Fibroblast of skin of back (primary cell): ENCODE measurements around the gene G6PC1. TPM values are rescaled to one million over a fixed set of nuclear protein-coding genes. Genes with fewer than 3 reads are reported as not detected.
"Not testable (repeated sequence)": the region's sequence is repeated elsewhere in the genome, so short reads cannot be mapped to it uniquely, and the experiment has no call there.

Source experiments
- DNase-seq: peaks from one replicate; pipeline ENCODE4 v3.0.0-alpha.2; 2013
- polyA plus RNA-seq, 2 experiments: library from polyadenylated mRNA; unstranded; fragments of 120-200 nt; gene quantifications; one replicate each; pipeline ENCODE4 v1.2.1, GENCODE V29; 2013; ENCODE audit not compliant: insufficient read length in 2 of 2

The G6PC1 gene
- not detected for polyA plus RNA-seq (2013, experiment 1 of 2; ENCODE audit: insufficient read length)
- polyA plus RNA-seq (2013, experiment 2 of 2; ENCODE audit: insufficient read length): not detected

DNA sequence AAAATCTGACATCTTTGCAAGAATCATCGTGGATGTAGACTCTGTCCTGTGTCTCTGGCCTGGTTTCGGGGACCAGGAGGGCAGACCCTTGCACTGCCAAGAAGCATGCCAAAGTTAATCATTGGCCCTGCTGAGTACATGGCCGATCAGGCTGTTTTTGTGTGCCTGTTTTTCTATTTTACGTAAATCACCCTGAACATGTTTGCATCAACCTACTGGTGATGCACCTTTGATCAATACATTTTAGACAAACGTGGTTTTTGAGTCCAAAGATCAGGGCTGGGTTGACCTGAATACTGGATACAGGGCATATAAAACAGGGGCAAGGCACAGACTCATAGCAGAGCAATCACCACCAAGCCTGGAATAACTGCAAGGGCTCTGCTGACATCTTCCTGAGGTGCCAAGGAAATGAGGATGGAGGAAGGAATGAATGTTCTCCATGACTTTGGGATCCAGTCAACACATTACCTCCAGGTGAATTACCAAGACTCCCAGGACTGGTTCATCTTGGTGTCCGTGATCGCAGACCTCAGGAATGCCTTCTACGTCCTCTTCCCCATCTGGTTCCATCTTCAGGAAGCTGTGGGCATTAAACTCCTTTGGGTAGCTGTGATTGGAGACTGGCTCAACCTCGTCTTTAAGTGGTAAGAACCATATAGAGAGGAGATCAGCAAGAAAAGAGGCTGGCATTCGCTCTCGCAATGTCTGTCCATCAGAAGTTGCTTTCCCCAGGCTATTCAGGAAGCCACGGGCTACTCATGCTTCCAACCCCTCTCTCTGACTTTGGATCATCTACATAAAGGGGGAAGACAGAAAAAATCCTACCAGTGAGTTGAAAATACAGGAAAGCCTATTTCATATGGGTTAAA lies at the start of gene G6PC1:
Gene G6PC1, plus strand, starts transcription at position 340 of the 872 bp plus-strand sequence. Its CDS starts 78 bp downstream, at position 418.
- DNase-seq: no peak

GRCh38 chr17:42850954-42851353 lies 49.6 kb upstream of the G6PC1 start, which contains the start of gene AOC3:
Gene AOC3 (plus strand): TSS chr17:42851199. CDS start chr17:42851344, 145 bp downstream.
- no peak for DNase-seq

DNA sequence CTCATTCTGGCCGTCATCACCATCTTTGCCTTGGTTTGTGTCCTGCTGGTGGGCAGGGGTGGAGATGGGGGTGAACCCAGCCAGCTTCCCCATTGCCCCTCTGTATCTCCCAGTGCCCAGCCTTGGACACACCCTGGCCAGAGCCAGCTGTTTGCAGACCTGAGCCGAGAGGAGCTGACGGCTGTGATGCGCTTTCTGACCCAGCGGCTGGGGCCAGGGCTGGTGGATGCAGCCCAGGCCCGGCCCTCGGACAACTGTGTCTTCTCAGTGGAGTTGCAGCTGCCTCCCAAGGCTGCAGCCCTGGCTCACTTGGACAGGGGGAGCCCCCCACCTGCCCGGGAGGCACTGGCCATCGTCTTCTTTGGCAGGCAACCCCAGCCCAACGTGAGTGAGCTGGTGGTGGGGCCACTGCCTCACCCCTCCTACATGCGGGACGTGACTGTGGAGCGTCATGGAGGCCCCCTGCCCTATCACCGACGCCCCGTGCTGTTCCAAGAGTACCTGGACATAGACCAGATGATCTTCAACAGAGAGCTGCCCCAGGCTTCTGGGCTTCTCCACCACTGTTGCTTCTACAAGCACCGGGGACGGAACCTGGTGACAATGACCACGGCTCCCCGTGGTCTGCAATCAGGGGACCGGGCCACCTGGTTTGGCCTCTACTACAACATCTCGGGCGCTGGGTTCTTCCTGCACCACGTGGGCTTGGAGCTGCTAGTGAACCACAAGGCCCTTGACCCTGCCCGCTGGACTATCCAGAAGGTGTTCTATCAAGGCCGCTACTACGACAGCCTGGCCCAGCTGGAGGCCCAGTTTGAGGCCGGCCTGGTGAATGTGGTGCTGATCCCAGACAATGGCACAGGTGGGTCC lies 49.0 kb upstream of the G6PC1 start:
- not testable (repeated sequence) for DNase-seq

DNA sequence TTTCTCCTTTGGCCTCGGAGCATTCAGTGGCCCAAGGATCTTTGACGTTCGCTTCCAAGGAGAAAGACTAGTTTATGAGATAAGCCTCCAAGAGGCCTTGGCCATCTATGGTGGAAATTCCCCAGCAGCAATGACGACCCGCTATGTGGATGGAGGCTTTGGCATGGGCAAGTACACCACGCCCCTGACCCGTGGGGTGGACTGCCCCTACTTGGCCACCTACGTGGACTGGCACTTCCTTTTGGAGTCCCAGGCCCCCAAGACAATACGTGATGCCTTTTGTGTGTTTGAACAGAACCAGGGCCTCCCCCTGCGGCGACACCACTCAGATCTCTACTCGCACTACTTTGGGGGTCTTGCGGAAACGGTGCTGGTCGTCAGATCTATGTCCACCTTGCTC lies 48.2 kb upstream of the G6PC1 start:
- DNase-seq: no peak

- no peak for DNase-seq
These were observed 47.6 kb upstream of the G6PC1 start for GRCh38 chr17:42853004-42853403.

DNA sequence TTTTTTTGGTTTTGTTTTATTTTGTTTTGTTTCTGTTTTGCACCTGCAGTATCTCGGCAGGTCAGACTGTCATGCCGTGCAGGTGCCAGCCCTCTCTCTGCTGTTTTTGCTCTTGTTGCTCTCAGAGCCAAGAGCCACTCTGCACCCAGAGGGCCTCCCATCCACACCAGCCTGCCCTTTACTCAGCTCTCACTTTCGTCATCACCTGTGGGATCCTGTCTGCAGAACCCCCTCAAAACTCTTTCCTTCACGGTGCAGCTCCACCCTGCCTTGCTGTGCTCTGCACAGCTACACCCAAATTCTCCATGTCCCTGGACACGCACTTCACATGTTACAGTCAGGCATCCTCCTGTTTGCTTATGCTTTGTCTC lies 47.0 kb upstream of the G6PC1 start:
- DNase-seq: no peak

- no peak for DNase-seq
These were observed 46.4 kb upstream of the G6PC1 start for GRCh38 chr17:42853968-42854790.

GRCh38 chr17:42855048-42855596 lies 45.5 kb upstream of the G6PC1 start:
- no peak for DNase-seq

DNA sequence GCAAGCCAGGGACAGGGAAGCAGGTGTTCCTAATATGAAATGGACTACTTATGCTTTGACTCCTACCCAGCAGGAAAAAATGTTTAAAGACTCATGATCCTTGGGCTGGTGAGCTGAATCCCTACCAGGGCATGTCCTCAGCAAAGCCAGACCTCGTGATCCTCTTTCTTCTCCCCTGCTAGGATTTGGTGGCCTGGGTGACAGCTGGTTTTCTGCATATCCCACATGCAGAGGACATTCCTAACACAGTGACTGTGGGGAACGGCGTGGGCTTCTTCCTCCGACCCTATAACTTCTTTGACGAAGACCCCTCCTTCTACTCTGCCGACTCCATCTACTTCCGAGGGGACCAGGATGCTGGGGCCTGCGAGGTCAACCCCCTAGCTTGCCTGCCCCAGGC lies 44.5 kb upstream of the G6PC1 start:
- DNase-seq: not testable (repeated sequence)

GRCh38 chr17:42856516-42856915 lies 44.1 kb upstream of the G6PC1 start:
- not testable (repeated sequence) for DNase-seq

GRCh38 chr17:42857389-42857788 lies 43.2 kb upstream of the G6PC1 start:
- DNase-seq: no peak

GRCh38 chr17:42865638-42866094 lies 34.9 kb upstream of the G6PC1 start:
- DNase-seq: no peak

GRCh38 chr17:42866216-42866615 lies 34.4 kb upstream of the G6PC1 start:
- no peak for DNase-seq

DNA sequence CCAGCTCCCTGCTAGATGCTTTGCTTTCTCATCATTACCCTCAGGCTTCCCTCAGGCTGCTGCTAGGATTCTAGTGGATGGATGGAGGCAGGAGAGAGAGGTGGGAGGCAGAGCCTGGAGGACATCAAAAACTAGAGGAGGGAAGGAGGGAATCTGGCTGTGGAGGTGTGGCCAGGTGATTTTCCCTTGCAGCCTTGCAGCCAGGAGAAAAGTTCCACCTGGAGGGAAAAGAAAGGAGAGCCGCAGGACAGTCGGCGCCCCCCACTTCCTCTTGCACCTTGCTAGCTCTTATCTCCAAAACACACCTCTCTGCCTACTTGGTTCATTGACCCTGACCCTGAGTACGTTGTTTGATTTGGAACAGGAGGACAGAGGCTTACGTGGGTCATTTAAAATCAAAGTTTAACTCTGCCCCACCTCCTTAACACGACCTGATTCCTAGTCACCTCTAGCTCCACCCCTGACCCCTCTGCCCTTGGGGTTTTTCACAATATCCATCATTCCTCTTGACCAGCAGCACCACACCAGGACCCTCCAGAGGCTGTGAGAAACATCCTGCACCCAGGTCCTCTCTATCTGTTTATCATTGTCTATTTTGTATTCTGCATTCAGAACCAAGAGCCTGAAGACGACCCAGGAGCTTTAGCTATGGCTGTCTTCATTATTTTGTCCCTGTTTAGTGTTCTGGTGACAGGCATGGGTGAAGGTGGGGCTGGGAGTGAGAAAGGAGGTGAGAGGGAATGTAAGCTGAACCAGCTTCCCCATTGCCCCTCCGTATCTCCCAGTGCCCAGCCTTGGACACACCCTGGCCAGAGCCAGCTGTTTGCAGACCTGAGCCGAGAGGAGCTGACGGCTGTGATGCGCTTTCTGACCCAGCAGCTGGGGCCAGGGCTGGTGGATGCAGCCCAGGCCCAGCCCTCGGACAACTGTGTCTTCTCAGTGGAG lies 33.7 kb upstream of the G6PC1 start:
- no peak for DNase-seq

- DNase-seq: not testable (repeated sequence)
These were observed 32.8 kb upstream of the G6PC1 start for GRCh38 chr17:42867694-42868261.

DNA sequence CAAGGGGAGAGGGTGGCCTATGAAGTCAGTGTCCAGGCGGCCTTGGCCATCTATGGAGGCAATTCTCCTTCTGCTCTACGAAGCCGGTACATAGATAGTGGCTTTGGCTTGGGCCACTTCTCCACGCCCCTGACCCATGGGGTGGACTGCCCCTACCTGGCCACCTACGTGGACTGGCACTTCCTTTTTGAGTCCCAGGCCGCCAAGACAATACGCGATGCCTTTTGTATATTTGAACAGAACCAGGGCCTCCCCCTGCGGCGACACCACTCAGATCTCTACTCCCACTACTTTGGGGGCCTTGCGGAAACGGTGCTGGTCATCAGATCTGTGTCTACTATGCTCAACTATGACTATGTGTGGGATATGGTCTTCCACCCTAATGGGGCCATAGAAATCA lies 32.3 kb upstream of the G6PC1 start:
- DNase-seq: no peak

GRCh38 chr17:42871647-42872046 lies 29.0 kb upstream of the G6PC1 start:
- no peak for DNase-seq

DNA sequence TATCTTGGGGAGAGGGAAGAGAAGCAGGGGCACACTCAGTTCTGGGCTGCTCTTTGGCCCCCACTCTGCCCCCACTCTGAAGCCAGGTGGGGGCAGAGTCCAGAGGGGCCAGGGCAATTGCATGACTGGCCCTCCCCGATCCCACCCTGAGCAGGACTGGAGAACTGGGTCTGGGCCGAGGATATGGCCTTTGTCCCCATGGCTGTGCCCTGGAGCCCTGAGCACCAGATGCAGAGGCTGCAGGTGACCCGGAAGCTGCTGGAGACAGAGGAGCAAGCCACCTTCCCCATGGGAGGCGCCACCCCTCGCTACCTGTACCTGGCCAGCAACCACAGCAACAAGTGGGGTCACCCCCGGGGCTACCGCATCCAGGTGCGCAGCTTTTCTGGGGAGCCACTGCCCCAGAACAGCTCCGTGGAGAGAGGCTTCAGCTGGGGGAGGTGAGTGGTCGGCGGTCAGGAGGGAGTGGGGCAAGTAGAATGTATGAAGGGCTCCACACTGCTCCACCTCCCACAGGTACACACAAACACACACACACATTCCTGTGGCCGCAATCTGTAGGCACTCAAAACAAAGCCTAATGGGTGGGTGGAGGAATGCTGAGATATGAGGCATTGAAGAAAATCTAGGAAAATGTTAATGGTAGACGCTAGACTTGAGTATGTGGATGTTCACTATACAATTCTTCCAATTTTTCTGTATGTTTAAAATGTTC lies 28.2 kb upstream of the G6PC1 start:
- DNase-seq: no peak

DNA sequence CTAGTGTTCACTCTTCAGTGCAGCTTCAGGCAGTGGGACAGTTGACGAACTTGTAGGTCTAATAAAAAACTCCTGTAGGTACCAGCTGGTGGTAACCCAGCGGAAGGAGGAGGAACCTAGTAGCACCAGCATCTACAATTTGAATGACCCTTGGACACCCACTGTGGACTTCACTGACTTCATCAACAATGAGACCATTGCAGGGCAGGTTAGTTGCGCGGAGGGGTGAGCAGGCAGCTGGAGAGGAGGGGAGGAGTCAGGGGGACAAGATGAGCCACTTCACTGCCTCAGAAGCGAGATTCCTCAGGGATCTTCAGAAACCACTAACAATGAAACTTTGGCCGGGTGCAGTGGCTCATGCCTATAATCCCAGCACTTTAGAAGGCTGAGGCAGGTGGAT lies 27.3 kb upstream of the G6PC1 start:
- DNase-seq: no peak
